ENCODE results near the gene FEM1B. TPM values are rescaled to one million over a fixed set of nuclear protein-coding genes. Genes with fewer than 3 reads are reported as not detected.

Gene FEM1B
- total RNA-seq, 1 experiment from 2014 or later = 22.1 TPM

- BruUV-seq (replicated peaks) = no TSS peak
- DNase-seq = no peak
- no peak overlapping the region for H3K9ac ChIP-seq (ENCODE audit: low read length)
- H3K9me2 ChIP-seq (replicated peaks; ENCODE audit: low read length) = no peaks in the 10 kb centered on the region
- H3K36me3 ChIP-seq (ENCODE audit: low read depth, low read length) = no peaks in the 10 kb centered on the region
- H3K27ac ChIP-seq (ENCODE audit: low read length) = no peak overlapping the region
- intact Hi-C loops (cut with micrococcal nuclease) = no loop called here
- H4K20me1 ChIP-seq (ENCODE audit: low read length) = no peaks in the 10 kb centered on the region
- H3F3A ChIP-seq (ENCODE audit: low read length, unreplicated experiment) = no peaks in the 10 kb centered on the region
- CTCF ChIA-PET = no interaction called here
- no peak overlapping the region for H3K4me2 ChIP-seq (ENCODE audit: low read length)
- H3K79me2 ChIP-seq (ENCODE audit: low read length) = no peaks in the 10 kb centered on the region
- POLR2A ChIA-PET (ENCODE audit: unreplicated experiment) = no interaction called here
- TF ChIP-seq EZH2 (IDR thresholded peaks at IDR 0.05; ENCODE audit: low read length, unreplicated experiment) (no peak), EZH2phosphoT487 (IDR thresholded peaks at IDR 0.05; ENCODE audit: borderline replicate concordance, low read length) (no peak), CTCF (conservative IDR thresholded peaks at IDR 0.05; ENCODE audit: low read depth, low read length) (no peak)
- 0 out of 2 replicates have a peak, but pooled peaks cover 2% of the 10 kb centered on the region for H3K27me3 ChIP-seq (ENCODE audit: low read length)
- ATAC-seq = no peak
- no peaks in the 10 kb centered on the region for H3K9me3 ChIP-seq (ENCODE audit: low read length)
- H2AFZ ChIP-seq (ENCODE audit: low read length) = no peak overlapping the region
- H3K4me1 ChIP-seq (ENCODE audit: insufficient read depth, low read length) = no peaks in the 10 kb centered on the region
- H3K4me3 ChIP-seq (ENCODE audit: low read length) = no peak overlapping the region
These were observed 58.1 kb downstream of the FEM1B start for GRCh38 chr15:68335655-68336054.

- H3K9me3 ChIP-seq (ENCODE audit: low read length) = no peaks in the 10 kb centered on the region
- intact Hi-C loops (cut with micrococcal nuclease) = no loop called here
- H3K9me2 ChIP-seq (replicated peaks; ENCODE audit: low read length) = no peaks in the 10 kb centered on the region
- no peak for DNase-seq
- no TSS peak for BruUV-seq (replicated peaks)
- POLR2A ChIA-PET (ENCODE audit: unreplicated experiment) = no interaction called here
- ATAC-seq = no peak
- H3K9ac ChIP-seq (ENCODE audit: low read length) = no peak overlapping the region
- TF ChIP-seq EZH2 (IDR thresholded peaks at IDR 0.05; ENCODE audit: low read length, unreplicated experiment) (no peak), EZH2phosphoT487 (IDR thresholded peaks at IDR 0.05; ENCODE audit: borderline replicate concordance, low read length) (no peak), CTCF (conservative IDR thresholded peaks at IDR 0.05; ENCODE audit: low read depth, low read length) (no peak)
- no peak overlapping the region for H3K27ac ChIP-seq (ENCODE audit: low read length)
- no peak overlapping the region for H3K4me2 ChIP-seq (ENCODE audit: low read length)
- CTCF ChIA-PET = no interaction called here
- H3K4me3 ChIP-seq (ENCODE audit: low read length) = no peak overlapping the region
- H2AFZ ChIP-seq (ENCODE audit: low read length) = no peak overlapping the region
- H3F3A ChIP-seq (ENCODE audit: low read length, unreplicated experiment) = no peaks in the 10 kb centered on the region
- H3K79me2 ChIP-seq (ENCODE audit: low read length) = no peaks in the 10 kb centered on the region
- no peaks in the 10 kb centered on the region for H3K36me3 ChIP-seq (ENCODE audit: low read depth, low read length)
- no peaks in the 10 kb centered on the region for H4K20me1 ChIP-seq (ENCODE audit: low read length)
- H3K27me3 ChIP-seq (ENCODE audit: low read length) = no peaks in the 10 kb centered on the region
- no peaks in the 10 kb centered on the region for H3K4me1 ChIP-seq (ENCODE audit: insufficient read depth, low read length)
These were observed 59.0 kb downstream of the FEM1B start for GRCh38 chr15:68336516-68336915.

- TF ChIP-seq EZH2 (IDR thresholded peaks at IDR 0.05; ENCODE audit: low read length, unreplicated experiment) = no peak
- no peak for TF ChIP-seq EZH2phosphoT487 (IDR thresholded peaks at IDR 0.05; ENCODE audit: borderline replicate concordance, low read length)
- TF ChIP-seq CTCF (conservative IDR thresholded peaks at IDR 0.05; ENCODE audit: low read depth, low read length) = no peak
- DNase-seq (peak; percentile 19), ATAC-seq (no peak)
- ChIA-PET POLR2A (ENCODE audit: unreplicated experiment) (no interaction called here), CTCF (no interaction called here)
- no peak overlapping the region for H3K27ac ChIP-seq (ENCODE audit: low read length)
- no peaks in the 10 kb centered on the region for H3F3A ChIP-seq (ENCODE audit: low read length, unreplicated experiment)
- no peaks in the 10 kb centered on the region for H3K9me2 ChIP-seq (replicated peaks; ENCODE audit: low read length)
- no peaks in the 10 kb centered on the region for H3K9me3 ChIP-seq (ENCODE audit: low read length)
- intact Hi-C loops (cut with micrococcal nuclease) = no loop called here
- H3K9ac ChIP-seq (ENCODE audit: low read length) = no peak overlapping the region
- no peaks in the 10 kb centered on the region for H3K27me3 ChIP-seq (ENCODE audit: low read length)
- no TSS peak for BruUV-seq (replicated peaks)
- H3K36me3 ChIP-seq (ENCODE audit: low read depth, low read length) = no peaks in the 10 kb centered on the region
- no peak overlapping the region for H3K4me3 ChIP-seq (ENCODE audit: low read length)
- no peaks in the 10 kb centered on the region for H3K79me2 ChIP-seq (ENCODE audit: low read length)
- H3K4me1 ChIP-seq (ENCODE audit: insufficient read depth, low read length) = no peaks in the 10 kb centered on the region
- H4K20me1 ChIP-seq (ENCODE audit: low read length) = no peaks in the 10 kb centered on the region
- H2AFZ ChIP-seq (ENCODE audit: low read length) = no peak overlapping the region
- H3K4me2 ChIP-seq (ENCODE audit: low read length) = no peak overlapping the region
These were observed 60.3 kb downstream of the FEM1B start for GRCh38 chr15:68337826-68338225.

All from PC-3 (cell line).